Natural killer cell (primary cell): ENCODE results near the gene PLCH1. TPM values are rescaled to one million over a fixed set of nuclear protein-coding genes. Genes with fewer than 3 reads are reported as not detected.

Source experiments
- ATAC-seq, 3 donors: fragments of 150-1000 bp in 2 of 3; fragments of 200-7000 bp in 1 of 3; cut with Tn5 transposase; 1 replicate in 1 of 3; 2 replicates in 2 of 3; pipeline ENCODE4 v1.10.0; 2021; ENCODE audit warnings: mild to moderate bottlenecking in 2 of 3, moderate library complexity in 2 of 3
- DNase-seq, 2 donors: peaks; one replicate each; pipeline versions ENCODE4 v3.0.0 to v3.0.0-alpha.2; 2013 to 2021; ENCODE audit warnings: mixed read lengths in 1 of 2
- H3K27ac ChIP-seq: one replicate; pipeline ENCODE4 v1.5.1; 2013; ENCODE audit warnings: mild to moderate bottlenecking, low read length
- H3K27me3 ChIP-seq: one replicate; pipeline ENCODE4 v1.6.1; 2013; ENCODE audit warnings: low read length; ENCODE audit not compliant: control insufficient read depth, insufficient read depth
- H3K36me3 ChIP-seq: one replicate; pipeline ENCODE4 v1.6.1; 2013; ENCODE audit warnings: low read length; ENCODE audit not compliant: control insufficient read depth, insufficient read depth
- H3K4me1 ChIP-seq: one replicate; pipeline ENCODE4 v1.6.1; 2013; ENCODE audit warnings: low read length; ENCODE audit not compliant: control insufficient read depth, insufficient read depth
- H3K4me3 ChIP-seq: one replicate; pipeline ENCODE4 v1.5.1; 2013; ENCODE audit warnings: low read length
- H3K9me3 ChIP-seq: one replicate; pipeline ENCODE4 v1.6.1; 2013; ENCODE audit warnings: low read length; ENCODE audit not compliant: control insufficient read depth, insufficient read depth
- H3K27ac Mint-ChIP-seq, 2 donors: one replicate each; pipeline ENCODE4 v1.8.0; 2022; ENCODE audit warnings: mild to moderate bottlenecking in 2 of 2, mixed read lengths in 2 of 2, moderate library complexity in 1 of 2
- H3K27me3 Mint-ChIP-seq, 2 donors: one replicate each; pipeline ENCODE4 v1.8.0; 2022; ENCODE audit warnings: low read depth in 2 of 2, mixed read lengths in 2 of 2
- H3K36me3 Mint-ChIP-seq: one replicate; pipeline ENCODE4 v1.8.0; 2022; ENCODE audit warnings: mixed read lengths
- H3K4me1 Mint-ChIP-seq, 2 donors: one replicate each; pipeline ENCODE4 v1.8.0; 2022; ENCODE audit warnings: mixed read lengths in 2 of 2
- H3K4me3 Mint-ChIP-seq: one replicate; pipeline ENCODE4 v1.8.0; 2022; ENCODE audit warnings: mild to moderate bottlenecking, moderate library complexity, mixed read lengths
- H3K9me3 Mint-ChIP-seq, 2 donors: one replicate each; pipeline ENCODE4 v1.8.0; 2022; ENCODE audit warnings: mixed read lengths in 2 of 2
- WGBS: methylation state at CpG from one replicate; pipeline ENCODE4 v1.1.7; 2013; ENCODE audit warnings: missing lambda C conversion rate; ENCODE audit not compliant: insufficient coverage; 5-methylcytosine and 5-hydroxymethylcytosine counted together
- intact Hi-C: fragments of 100-400 bp; cut with micrococcal nuclease; formaldehyde crosslinking; loops from one replicate; pipeline ENCODE4 v1.14.2; 2022
- total RNA-seq, 4 donors: library from RNA; stranded (reverse); fragments of 120-200 nt in 1 of 4; gene quantifications; one replicate each; pipeline versions ENCODE4 v1.2.3 to v1.2.4, GENCODE V29; 2013 to 2022
- TF ChIP-seq, protein P1 (sequence below): fragments of 200-600 bp; IDR thresholded peaks from one replicate; pipeline ENCODE4 v1.8.0; 2022; ENCODE audit warnings: antibody characterized with exemption

Gene PLCH1
- total RNA-seq, 3 donors from 2014 or later (not counting 1 experiment from before 2014, with no cell fraction given) = 0.05 to 0.26 (median 0.08) TPM

- TF ChIP-seq, protein P1, sequence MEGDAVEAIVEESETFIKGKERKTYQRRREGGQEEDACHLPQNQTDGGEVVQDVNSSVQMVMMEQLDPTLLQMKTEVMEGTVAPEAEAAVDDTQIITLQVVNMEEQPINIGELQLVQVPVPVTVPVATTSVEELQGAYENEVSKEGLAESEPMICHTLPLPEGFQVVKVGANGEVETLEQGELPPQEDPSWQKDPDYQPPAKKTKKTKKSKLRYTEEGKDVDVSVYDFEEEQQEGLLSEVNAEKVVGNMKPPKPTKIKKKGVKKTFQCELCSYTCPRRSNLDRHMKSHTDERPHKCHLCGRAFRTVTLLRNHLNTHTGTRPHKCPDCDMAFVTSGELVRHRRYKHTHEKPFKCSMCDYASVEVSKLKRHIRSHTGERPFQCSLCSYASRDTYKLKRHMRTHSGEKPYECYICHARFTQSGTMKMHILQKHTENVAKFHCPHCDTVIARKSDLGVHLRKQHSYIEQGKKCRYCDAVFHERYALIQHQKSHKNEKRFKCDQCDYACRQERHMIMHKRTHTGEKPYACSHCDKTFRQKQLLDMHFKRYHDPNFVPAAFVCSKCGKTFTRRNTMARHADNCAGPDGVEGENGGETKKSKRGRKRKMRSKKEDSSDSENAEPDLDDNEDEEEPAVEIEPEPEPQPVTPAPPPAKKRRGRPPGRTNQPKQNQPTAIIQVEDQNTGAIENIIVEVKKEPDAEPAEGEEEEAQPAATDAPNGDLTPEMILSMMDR = no peak
- Mint-ChIP-seq H3K36me3 (no peaks in the 10 kb centered on the region), H3K27me3 (peaks cover 6 to 13% of the 10 kb centered on the region in 2 donors), H3K9me3 (no peaks in the 10 kb centered on the region), H3K4me1 (no peaks in the 10 kb centered on the region), H3K27ac (no peak overlapping the region), H3K4me3 (no peak overlapping the region)
- H3K4me3 ChIP-seq = no peak overlapping the region
- H3K27me3 ChIP-seq = no peaks in the 10 kb centered on the region
- H3K36me3 ChIP-seq = no peaks in the 10 kb centered on the region
- intact Hi-C loops = no loop called here
- DNase-seq (no peak), ATAC-seq (no peak)
- no peaks in the 10 kb centered on the region for H3K4me1 ChIP-seq
- no peaks in the 10 kb centered on the region for H3K9me3 ChIP-seq
- 94% methylated on average over 2 of the region's 2 CpGs for WGBS
- no peak overlapping the region for H3K27ac ChIP-seq
These were observed 47.3 kb downstream of the PLCH1 start for GRCh38 chr3:155697542-155697941.

DNA sequence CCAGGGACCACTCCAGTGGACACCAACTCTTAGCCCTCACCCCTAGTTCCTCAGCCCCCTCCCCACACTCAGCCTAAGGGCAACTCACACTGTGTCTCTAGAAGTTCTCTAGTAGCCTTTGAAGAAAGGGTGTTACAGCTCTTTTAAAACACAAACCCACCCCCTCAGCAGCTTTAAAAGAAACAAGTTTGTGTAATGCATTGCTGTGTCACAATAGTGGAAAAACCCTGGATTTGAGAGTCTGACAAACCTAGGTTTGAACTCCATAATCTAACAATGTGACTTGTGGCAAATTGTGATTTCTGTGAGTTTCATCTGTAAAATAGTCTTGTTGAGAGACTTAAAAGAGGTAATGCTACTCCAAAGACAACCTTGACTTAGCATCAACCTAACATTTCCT is 54.0 kb downstream of the PLCH1 start:
- Mint-ChIP-seq H3K27ac (no peak overlapping the region), H3K4me1 (no peaks in the 10 kb centered on the region), H3K27me3 (peaks cover 0 to 6% of the 10 kb centered on the region in 2 donors), H3K9me3 (no peaks in the 10 kb centered on the region), H3K4me3 (no peak overlapping the region), H3K36me3 (no peaks in the 10 kb centered on the region)
- TF ChIP-seq, protein P1 = no peak
- Histone ChIP-seq H3K27me3 (no peaks in the 10 kb centered on the region), H3K36me3 (no peaks in the 10 kb centered on the region), H3K9me3 (no peaks in the 10 kb centered on the region), H3K27ac (no peak overlapping the region), H3K4me1 (no peaks in the 10 kb centered on the region), H3K4me3 (no peak overlapping the region)
- intact Hi-C loops = no loop called here
- DNase-seq = no peak
- ATAC-seq = no peak

- H3K36me3 Mint-ChIP-seq = no peaks in the 10 kb centered on the region
These were observed 56.4 kb downstream of the PLCH1 start for GRCh38 chr3:155688481-155688880.

GRCh38 chr3:155683344-155683720 is 61.5 kb downstream of the PLCH1 start:
- Mint-ChIP-seq H3K9me3 (no peaks in the 10 kb centered on the region), H3K36me3 (no peaks in the 10 kb centered on the region), H3K27ac (no peak overlapping the region), H3K4me3 (no peak overlapping the region), H3K4me1 (no peaks in the 10 kb centered on the region), H3K27me3 (no peaks in the 10 kb centered on the region)
- ATAC-seq (no peak), DNase-seq (no peak)
- Histone ChIP-seq H3K36me3 (no peaks in the 10 kb centered on the region), H3K27me3 (no peaks in the 10 kb centered on the region), H3K9me3 (no peaks in the 10 kb centered on the region), H3K27ac (no peak overlapping the region), H3K4me1 (no peaks in the 10 kb centered on the region), H3K4me3 (no peak overlapping the region)
- TF ChIP-seq, protein P1 = no peak
- 67% methylated on average over 1 of the region's 2 CpGs for WGBS
- intact Hi-C loops = no loop called here

More at GRCh38 chr3:155688481-155688880, 56.4 kb downstream of the PLCH1 start:
- DNase-seq (no peak), ATAC-seq (no peak)
- no peaks in the 10 kb centered on the region for H3K9me3 Mint-ChIP-seq
- TF ChIP-seq, protein P1 = no peak
- no peak overlapping the region for H3K27ac Mint-ChIP-seq
- peaks cover 0 to 6% of the 10 kb centered on the region in 2 donors for H3K27me3 Mint-ChIP-seq
- Histone ChIP-seq H3K4me3 (no peak overlapping the region), H3K27me3 (no peaks in the 10 kb centered on the region), H3K9me3 (no peaks in the 10 kb centered on the region), H3K4me1 (no peaks in the 10 kb centered on the region), H3K27ac (no peak overlapping the region), H3K36me3 (no peaks in the 10 kb centered on the region)
- no peak overlapping the region for H3K4me3 Mint-ChIP-seq
- intact Hi-C loops = no loop called here
- 86% methylated on average over 3 of the region's 3 CpGs for WGBS
- no peaks in the 10 kb centered on the region for H3K4me1 Mint-ChIP-seq
